Fibroblast of skin of left biceps (primary cell): ENCODE results near the gene EYA3.
A peak's percentile ranks its signal among the peaks of the same experiment; 100 is the strongest.

ENCODE experiments used
- DNase-seq, 2 experiments: peaks; one replicate each; pipeline ENCODE4 v3.0.0-alpha.2; 2013; ENCODE audit warnings: low read depth in 2 of 2

The EYA3 gene

GRCh38 chr1:28113242-28113572 lies 24.8 kb upstream of the EYA3 start:
- no peak for DNase-seq

- no peak for DNase-seq
Measured at GRCh38 chr1:28112388-28113241, 24.2 kb upstream of the EYA3 start.

- DNase-seq = no peak
Measured at GRCh38 chr1:28111157-28111556, 22.7 kb upstream of the EYA3 start.

- DNase-seq = no peak
Measured at GRCh38 chr1:28110555-28110954, 22.1 kb upstream of the EYA3 start.

GRCh38 chr1:28109639-28110038 lies 21.2 kb upstream of the EYA3 start:
- no peak for DNase-seq

- no peak for DNase-seq
Measured at GRCh38 chr1:28108001-28108400, 19.6 kb upstream of the EYA3 start.

GRCh38 chr1:28104866-28105467 lies 16.6 kb upstream of the EYA3 start:
- DNase-seq = no peak

- DNase-seq = no peak
Measured at GRCh38 chr1:28102189-28102588, 13.8 kb upstream of the EYA3 start.

GRCh38 chr1:28099050-28099769 lies 10.8 kb upstream of the EYA3 start:
- no peak for DNase-seq

GRCh38 chr1:28097100-28097472 lies 8.7 kb upstream of the EYA3 start:
- no peak for DNase-seq

GRCh38 chr1:28096210-28097099 lies 8.0 kb upstream of the EYA3 start:
- DNase-seq = no peak

- DNase-seq = no peak
Measured at GRCh38 chr1:28091043-28091781, 2.8 kb upstream of the EYA3 start.

GRCh38 chr1:28087614-28088167 lies 719 bp downstream of the EYA3 start:
- no peak for DNase-seq

GRCh38 chr1:28086651-28087050 lies 1.8 kb downstream of the EYA3 start:
- DNase-seq = no peak

GRCh38 chr1:28085129-28085528 lies 3.3 kb downstream of the EYA3 start:
- no peak for DNase-seq

- no peak for DNase-seq
Measured at GRCh38 chr1:28083876-28084275, 4.5 kb downstream of the EYA3 start.

- DNase-seq = peak; percentile 21 to 33
Measured at GRCh38 chr1:28078680-28079626, 9.5 kb downstream of the EYA3 start.

GRCh38 chr1:28078262-28078661 lies 10.1 kb downstream of the EYA3 start:
- DNase-seq = no peak

GRCh38 chr1:28074892-28075511 lies 13.4 kb downstream of the EYA3 start:
- no peak for DNase-seq
